Medulla oblongata (tissue), 1 donor: Measurements from ENCODE around the gene RMND1.

Experiments used
- DNase-seq: peaks from one replicate; pipeline ENCODE4 v3.0.0-alpha.2; 2015; ENCODE audit errors: extremely low spot score

Gene RMND1

DNA sequence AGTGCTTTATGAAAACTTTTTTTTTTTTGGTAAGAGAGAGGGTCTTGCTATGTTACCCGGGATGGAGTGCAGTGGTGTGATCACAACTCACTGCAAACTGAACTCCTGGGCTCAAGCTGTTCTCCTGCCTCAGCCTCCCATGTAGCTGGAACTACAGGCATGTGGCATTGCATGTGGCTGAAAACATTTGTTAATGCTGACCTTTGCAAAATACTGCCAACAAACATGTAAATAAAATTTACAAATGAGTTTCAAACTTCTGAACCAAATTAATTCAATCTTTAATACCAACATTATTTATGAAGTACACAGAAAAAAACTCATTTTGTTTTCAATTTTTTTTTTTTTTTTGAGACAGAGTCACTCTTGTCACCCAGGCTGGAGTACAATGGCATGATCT, 34.4 kb downstream of the RMND1 start:
- no peak for DNase-seq

DNA sequence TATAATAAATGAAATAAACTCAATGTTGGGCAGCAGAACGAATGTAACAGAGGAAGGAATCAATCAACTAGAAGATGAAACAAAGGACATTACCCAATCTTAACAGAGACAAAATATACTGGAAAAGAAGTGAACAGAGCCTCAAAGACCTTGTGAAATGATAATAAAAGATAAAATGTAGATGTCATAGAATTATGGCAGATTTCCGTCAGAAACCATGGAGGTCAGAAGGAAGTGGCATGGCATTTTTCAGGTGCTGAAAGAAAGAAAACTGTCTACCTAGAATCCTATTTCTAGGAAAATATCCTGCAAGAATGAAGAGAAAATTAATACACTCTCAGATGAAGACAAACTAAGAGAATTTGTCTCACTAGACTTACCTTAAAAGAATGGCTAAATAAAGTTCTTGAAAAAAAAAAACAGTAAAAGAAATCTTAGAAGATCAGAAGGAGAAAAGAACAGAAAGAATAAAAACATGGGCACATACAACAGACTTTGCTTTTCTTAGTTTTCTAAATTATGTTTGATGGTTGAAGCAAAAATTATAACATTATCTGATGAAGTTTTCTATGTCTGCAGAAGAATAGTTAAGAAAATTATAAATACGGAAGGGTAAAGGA, 37.2 kb downstream of the RMND1 start:
- DNase-seq, result no peak

DNA sequence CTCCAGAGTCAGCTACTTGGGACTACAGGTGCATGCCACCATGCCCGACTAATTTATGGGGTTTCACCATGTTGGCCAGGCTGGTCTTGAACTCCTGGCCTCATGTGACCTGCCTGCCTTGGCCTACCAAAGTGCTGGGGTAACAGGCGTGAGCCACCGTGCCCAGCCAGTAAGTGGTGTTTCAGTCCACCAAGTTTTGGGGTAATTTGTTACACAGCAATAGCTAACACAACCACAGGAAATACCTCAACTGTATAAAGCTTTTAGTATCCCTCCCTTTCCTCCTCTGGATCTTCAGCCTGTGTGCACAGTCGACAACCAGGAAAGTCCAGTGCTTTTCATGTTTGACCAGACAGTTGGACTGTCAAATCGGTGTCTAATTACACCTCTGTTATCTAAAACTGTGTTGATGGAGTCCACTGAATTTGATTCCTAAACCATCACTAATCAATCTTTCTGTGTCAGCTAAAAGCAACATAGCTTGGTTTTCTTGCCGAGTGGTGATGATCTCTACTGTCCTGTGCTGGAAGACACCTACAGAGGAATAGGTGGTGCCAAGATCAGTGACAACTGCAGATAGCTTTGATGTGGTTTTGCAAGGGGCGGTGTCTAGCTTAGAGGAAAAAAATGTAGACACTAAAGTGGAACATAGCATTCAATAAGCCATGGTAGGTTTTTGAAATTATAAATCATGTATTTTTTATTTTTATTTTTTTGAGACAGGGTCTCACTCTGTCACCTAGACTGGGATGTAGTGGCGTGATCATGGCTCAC, 38.4 kb downstream of the RMND1 start:
- DNase-seq, result no peak

DNA sequence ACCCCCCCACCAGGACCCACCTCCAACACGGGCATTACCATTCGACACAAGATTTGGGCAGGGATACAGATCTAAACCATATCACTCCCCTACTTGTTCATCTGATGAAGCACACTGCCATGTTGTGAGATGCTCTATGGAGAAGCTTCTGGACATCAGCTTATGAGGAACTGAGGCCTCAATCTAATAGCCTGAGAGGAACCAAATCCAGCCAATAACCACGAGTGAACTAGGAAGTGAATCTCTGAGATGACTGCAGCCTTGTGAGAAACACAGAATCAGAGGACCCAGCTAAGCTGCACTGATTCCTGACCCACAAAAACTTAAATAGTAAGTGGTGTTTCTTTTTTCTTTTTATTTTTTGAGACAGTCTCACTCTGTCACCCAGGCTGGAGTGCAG, 39.0 kb downstream of the RMND1 start:
- DNase-seq, result peak; percentile 52

DNA sequence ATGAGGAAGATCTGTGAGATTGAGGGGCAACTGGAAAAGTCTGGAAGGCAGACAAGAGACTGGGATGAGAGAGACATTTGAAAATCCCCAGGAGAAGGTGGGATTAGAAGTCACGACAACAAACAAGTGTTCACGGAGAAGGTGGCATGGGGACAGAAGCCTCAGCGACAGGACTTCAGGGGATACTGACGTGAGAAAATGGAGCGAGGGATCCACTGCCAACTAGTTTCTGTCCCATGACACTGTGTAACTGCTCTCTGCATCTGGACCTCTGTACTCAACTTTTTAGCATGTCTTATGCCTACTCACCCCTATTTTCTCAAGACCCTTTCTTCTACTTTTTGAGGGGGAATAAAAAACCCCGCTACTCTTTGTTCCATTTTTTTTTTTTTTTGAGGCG, 42.2 kb downstream of the RMND1 start:
- DNase-seq, result no peak

DNA sequence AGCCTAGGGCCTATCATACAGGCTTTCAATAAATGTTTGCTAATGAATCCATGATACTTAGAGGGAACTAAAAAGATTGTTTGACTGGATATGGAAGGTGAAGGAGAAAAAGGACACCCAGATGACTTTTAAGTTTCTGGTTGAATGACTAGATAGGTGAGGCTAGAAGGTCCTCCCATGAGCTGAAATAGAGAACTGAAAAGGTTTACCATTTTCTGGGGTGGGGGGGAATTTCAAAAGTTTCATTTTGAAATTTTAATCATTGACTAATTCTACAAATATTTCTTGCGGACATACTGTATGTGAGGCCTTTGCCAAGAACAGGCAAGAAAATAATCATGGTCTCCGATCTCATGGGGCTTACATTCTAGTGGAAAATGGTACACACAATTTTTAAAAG, 42.7 kb downstream of the RMND1 start:
- no peak for DNase-seq

DNA sequence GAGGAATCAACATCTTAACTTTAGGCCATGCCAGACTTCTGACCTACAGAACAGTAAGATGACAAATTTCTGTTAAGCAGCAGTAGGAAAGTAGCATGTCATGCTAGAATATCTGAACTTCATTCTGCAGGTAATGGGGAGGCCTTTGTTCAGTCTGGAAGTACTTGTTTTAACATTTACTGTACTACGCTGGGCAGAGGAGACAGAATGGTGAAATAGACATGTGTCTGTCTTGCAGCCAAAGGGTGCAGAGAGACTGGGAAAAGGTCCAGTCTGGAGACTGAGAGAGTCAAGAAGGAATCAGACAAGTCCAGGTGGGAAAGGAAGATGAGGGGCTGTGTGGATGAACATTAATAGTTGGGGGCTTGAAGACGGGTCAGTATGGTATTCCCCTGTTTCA, 43.1 kb downstream of the RMND1 start:
- no peak for DNase-seq

DNA sequence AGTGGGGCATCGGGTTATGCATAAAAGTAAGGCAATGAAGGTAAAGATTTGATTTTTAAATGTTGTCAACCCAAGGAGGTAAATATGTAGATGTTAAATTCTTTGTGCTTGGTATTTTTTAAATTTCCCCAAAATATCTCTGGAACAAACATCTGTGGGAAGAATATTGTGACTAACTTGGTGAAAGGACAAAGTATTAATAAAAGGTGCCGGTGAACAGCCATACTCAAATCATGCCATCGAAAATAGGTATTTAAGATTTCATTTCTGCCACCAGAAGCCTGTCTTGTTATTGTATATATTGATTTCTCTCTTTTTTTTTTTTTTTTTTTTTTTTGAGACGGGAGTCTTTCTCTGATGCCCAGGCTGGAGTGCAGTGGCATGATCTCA, 48.0 kb downstream of the RMND1 start:
- no peak for DNase-seq

DNA sequence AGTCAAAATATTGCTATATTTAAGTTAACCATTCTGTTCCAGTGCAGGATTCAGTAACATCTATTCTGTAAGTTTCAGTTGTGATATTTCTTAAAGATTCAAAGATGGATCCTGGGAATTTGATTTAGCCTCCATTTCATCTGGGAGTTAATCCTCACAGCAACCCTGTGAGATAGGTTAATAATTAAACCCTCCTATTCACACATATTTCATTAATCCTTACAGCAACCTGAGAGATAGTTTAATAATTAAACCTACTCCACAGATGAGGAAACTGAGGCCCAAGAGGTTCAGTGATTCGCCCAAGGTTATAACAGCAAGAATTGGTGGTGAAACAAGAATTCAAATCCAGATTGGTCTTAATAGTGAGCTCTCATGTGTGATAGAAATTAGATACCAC, 49.7 kb downstream of the RMND1 start:
- no peak for DNase-seq

DNA sequence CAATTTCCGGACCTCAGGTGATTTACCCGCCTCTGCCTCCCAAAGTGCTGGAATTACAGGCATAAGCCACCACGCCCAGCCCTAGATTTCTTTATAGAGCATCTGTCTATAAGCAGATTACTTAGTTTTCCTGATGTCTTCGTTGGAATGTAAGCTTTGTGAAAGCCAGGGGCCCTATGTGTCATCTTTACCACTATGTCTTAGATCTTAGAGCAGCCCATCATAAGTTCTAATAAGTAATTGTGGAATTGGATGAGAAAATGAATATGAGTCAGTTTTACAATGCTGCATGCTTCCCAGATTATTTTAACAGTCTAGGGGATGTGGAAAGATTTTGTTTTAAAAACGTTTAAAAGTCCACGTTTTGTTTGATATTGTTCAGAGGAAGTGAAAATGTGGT, 51.5 kb downstream of the RMND1 start:
- DNase-seq, result no peak

DNA sequence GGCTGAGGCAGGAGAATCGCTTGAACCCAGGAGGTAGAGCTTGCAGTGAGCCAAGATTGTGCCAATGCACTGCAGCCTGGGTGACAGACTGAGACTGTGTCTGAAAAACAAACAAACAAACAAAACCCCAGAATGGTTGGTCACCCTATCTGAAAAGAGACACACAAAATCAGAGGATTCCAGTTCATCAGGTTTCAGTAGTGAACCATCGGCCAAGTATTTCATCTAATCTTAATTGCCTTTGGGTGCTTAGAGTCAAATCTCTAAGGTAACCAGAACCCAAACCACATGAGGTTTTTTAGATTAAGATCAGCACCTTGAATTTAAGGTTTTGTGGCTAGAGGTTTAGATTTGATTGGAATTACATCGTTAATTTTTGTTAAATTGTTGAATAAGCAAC, 52.2 kb downstream of the RMND1 start:
- no peak for DNase-seq

DNA sequence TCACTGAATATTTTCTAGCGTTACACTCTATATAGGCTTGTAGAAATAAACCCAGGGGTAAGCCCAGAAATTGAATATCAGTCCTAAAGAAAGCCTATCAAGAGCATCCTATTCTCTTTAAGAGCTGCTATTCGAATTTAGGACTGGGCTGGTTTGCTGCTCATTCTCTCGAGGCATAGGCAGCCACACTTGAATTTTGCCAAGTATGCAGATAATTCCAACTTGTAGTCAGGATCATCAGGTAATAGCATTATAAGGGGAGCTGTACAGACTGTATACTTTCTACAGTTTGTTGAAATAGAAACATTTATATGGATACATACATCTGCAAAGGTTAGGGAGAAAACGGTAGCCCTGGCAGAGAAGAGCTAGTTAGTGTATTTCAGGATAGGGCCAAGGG, 58.5 kb downstream of the RMND1 start:
- no peak for DNase-seq

DNA sequence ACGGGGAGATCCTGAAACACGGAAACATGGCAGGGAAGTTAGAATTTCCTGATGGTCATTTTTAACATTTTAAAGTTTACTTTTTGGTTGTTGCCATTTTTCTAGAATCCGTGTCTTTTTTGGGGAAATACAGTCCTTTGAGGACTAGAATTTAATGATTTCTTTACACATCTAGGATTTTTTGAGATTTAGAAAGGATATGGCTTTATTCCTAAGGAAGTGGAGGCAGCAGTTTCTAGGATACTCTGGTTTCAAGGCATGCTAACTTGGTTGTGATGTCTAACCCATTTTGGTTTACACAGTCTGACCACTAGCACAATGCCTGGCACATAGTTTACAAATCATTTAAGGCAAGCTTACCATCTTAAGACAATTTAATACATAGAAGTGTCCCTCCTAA, 59.5 kb downstream of the RMND1 start:
- no peak for DNase-seq

DNA sequence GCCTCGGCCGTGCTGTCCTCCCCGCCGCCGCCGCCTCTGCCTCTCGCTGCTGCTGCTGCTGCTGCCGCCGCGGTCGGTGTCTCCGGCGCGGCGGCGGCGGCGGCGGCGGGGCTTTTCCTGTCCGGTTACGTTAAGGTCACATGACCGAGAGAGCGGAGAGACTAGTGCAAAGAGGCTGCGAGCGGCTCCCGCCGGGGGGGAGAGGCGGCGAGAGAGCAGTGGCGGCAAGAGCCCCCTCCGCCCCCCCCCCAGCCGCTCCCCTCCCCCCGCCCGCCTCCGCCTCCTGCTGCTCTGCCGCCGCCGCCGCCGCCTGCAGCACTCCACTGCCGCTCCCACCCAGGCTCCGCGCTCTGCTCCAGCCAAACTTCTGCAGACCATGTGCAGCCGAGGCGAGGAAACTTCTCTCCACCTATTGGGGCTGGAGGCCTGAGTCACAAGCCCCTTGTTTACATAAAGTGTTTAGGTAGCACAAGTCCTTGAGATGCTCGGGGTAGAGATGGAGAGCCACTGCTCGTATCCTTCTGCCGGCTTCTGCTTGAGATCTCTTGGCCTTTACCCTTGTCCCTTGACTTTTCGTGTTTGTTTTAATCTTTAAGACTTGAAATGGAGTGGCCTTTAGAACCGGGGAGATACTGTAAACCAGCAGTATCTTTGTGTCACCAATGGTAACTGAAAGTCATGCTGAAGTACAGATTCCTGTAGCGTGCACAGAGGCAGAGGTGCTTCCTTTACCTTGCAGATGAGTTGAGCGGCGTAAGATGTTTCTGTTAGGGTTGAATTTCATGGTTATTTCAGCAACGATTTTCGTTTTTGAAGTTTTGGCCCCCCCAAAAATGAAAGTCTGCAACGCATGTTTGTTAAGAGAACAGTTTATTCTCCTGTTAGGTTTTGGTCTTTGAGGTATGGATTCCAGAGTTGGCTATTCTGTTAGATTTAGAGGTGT, 60.2 kb downstream of the RMND1 start, which contains the start of gene ZBTB2:
Gene ZBTB2 (minus strand): TSS at position 89 of the 943 bp plus-strand sequence. CDS start 17,922 bp downstream, outside the sequence.
- peak; percentile 77 for DNase-seq

DNA sequence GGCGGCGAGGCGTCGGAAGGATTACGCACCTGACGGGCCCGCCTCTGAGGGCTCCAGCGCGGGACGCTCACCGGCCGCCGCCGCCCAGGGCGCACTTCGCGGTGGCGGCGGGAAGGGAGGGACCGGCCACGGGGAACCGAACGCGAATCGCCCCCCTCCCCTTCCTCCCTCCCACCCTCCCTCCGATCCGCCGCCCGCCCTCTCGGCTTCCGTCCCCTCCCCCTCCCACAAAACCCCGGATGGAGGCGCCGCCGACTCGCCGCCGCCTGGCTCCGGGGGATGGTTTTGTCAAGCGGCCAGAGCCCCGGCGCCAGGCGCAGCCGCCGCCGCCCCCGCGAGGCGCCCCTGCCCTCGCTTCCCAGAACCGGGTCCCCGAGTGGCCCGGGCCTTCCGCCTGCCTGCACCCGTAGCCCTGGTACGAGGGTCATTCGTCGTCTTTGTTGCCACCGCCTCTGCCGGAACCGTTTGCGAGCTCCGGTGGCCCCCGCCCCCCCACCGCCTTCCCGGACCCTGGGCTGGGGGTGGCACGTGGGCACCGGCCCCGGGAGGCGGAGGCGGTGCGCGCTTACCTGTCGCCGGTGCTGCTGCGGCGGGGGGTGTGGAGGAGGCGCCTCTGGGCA, 61.0 kb downstream of the RMND1 start:
- peak; percentile 58 for DNase-seq

DNA sequence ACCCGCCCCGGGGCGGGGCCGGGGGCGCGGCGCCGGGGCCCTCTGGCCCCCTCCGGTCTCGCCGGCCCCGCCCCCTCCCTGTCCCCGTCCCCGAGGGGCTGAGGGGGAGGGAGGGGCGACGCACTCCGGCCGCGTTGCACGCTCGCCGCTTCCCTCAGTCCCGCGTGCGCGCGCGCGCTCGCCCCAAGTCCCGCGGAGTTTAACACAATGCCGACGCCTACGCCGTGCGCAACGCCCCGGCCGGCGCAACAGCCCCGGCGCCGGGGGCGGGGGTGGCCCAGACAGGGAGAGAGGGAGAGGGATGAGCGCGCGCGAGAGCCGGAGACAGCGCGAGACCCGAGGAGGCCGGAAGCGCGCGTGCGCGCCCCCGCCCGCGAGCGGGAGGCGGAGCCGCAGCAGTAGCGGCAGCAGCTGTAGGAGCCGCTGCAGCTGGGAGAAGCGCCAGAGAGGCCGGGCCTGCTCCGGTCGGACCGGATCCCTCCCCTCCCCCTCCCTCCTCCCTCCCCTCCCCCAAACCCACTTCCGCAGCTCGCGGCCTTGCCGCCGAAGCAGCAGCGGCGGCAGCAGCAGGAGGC, 61.6 kb downstream of the RMND1 start:
- peak; percentile 99 for DNase-seq

DNA sequence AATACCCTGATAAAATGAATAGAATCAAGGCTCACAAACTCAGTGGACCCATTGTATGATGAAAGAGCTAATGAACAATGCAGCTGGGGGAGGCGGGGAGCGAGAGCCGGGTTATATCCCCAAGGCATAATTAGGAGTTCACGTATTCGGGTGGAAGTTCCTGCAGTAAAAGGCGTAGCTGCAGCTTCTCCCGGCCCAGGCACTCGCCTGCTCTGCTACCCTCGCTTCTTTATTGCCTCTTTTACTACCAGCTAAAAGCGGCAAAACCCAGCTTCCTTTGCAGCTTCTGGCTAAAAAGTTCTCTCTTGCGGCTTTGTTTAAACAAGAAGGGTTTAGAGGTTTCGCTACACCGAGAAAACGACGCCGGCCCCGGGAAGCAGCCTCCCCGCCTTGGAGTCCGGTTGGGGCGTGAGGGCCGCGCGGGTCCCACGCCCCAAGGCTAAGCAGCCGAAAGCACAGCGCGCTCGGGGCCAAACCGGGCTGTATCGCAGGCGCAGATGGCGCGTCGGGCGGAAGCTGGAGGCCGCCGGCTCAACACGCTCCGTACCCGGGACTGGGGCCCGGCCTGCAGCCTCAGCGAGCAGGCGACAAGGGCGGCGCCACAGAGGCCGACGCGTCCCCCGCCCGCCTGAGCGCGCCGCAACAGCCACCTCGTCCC, 62.2 kb downstream of the RMND1 start:
- peak; percentile 77 for DNase-seq

DNA sequence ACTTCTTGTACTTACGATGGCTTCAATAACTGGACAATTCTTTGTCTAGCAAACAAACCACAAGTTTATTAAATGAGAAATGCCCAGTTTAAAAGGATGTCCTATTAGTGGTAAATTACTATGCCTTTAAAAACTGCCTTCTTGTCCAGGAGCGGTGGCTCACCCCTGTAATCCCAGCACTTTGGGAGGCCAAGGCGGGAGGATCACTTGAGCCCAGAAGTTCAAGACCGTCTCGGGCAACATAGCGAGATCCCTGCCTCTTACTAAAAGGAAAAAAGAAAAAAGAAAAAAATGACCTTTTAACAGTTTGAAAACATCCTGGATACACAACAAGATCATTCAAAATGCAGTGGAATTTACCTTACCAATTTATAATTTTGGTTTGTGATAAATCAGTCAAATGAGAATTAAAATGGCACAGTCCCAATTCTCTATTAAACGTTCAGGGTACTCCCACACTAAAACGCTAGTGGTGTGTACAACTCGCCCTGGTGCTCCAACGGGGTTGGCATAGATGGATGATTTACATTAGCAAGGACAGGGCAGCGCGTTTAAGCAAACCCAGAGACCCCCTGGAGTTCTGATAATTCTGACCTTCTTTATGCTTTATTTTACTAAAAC, 62.8 kb downstream of the RMND1 start:
- no peak for DNase-seq

DNA sequence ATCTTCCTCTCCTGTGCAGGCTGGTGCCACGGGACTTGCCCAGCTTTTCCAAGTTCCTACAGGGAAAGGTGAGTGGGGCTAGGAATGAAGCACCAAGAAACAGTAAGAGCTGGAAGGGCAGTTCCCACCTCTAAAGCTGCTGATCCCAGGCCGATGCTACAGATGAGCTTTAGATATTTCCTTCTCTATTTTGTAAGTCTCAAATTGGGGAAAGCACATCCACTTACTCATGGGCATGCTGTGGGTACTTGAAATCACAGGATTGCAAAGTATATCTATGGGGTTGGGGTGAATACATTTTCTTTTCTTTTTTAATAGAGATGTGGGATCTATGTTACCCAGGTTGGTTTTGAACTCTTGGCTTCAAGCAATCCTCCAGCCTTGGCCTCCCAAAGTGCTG, 63.7 kb downstream of the RMND1 start:
- DNase-seq, result no peak

DNA sequence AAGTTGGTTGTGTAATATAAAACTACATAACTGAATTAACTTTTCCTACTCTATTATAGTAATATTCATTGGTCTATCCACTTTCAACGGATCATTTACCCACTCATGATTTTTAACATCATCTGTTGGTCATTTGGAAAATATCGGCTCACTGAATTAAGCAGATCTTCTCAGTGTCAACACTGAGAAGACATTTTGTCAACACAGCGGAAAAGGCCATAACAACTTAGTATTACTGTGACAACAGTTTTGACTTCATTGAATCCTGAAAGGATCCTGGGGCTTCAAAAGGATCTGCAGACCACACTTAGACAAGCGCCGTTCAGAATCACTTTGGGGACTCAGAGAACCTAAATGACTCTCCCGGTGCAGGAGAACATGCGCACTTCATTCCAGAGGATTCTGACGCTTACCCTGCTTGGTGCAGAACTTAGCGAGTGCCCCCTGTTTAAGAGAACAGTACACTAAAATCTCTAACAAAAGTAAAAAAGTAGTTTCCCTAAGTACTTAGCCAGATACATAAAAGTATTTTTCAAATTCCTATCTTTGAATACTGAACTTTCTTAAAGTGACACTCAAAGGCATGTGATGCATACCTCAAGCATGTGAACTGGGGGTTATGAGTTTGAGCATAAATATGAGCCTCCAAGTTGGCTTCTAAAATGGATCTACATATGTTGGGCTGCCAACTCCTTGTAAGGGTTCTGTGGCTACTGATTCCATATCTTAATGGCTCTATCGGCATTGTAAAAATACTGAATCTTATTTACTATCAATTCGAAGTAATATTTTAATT, 64.6 kb downstream of the RMND1 start:
- no peak for DNase-seq
